Calu3 (cell line): ENCODE data around the gene ZFAND6. TPM values are rescaled to one million over a fixed set of nuclear protein-coding genes. Genes with fewer than 3 reads are reported as not detected.
"Not testable (repeated sequence)": the region's sequence is repeated elsewhere in the genome, so short reads cannot be mapped to it uniquely, and the experiment has no call there.

Experiments
- BruUV-seq: library from RNA; stranded (reverse); fragments of 400-500 nt; replicated peaks from 2 replicates; lab custom pipeline; 2021; lab: Mats Ljungman, UMichigan
- CTCF ChIA-PET: fragments of 300-600 bp; sonication (Branson Sonifier 250); formaldehyde crosslinking; loops from one replicate; lab custom pipeline; 2022; ENCODE audit warnings: antibody characterized with exemption; lab: Charles Lee
- DNase-seq: peaks from one replicate; pipeline ENCODE4 v3.0.0; 2022
- H3K27ac Mint-ChIP-seq: one replicate; pipeline ENCODE4 v1.8.0; 2022; ENCODE audit warnings: mixed read lengths; ENCODE audit not compliant: unreplicated experiment
- H3K27me3 Mint-ChIP-seq: one replicate; pipeline ENCODE4 v1.8.0; 2022; ENCODE audit warnings: mixed read lengths; ENCODE audit not compliant: unreplicated experiment
- H3K36me3 Mint-ChIP-seq: one replicate; pipeline ENCODE4 v1.8.0; 2022; ENCODE audit warnings: mild to moderate bottlenecking, moderate library complexity, mixed read lengths; ENCODE audit not compliant: insufficient read depth, unreplicated experiment
- H3K4me1 Mint-ChIP-seq: one replicate; pipeline ENCODE4 v1.8.0; 2022; ENCODE audit warnings: mild to moderate bottlenecking, low read depth, mixed read lengths; ENCODE audit not compliant: unreplicated experiment
- H3K4me3 Mint-ChIP-seq: one replicate; pipeline ENCODE4 v1.8.0; 2022; ENCODE audit warnings: mild to moderate bottlenecking, low read depth, moderate library complexity, mixed read lengths; ENCODE audit not compliant: unreplicated experiment
- H3K9me3 Mint-ChIP-seq: one replicate; pipeline ENCODE4 v1.8.0; 2022; ENCODE audit warnings: low read depth, mixed read lengths; ENCODE audit not compliant: unreplicated experiment
- intact Hi-C: fragments of 100-400 bp; cut with micrococcal nuclease; formaldehyde crosslinking; loops from one replicate; pipeline ENCODE4 v1.10.0; 2022; ENCODE audit not compliant: unreplicated experiment
- total RNA-seq: library from RNA; stranded (reverse); gene quantifications from 2 replicates; pipeline ENCODE4 v1.2.3, GENCODE V29; 2022
- TF ChIP-seq, protein P1 (sequence below): fragments of 200-600 bp; IDR thresholded peaks from one replicate; pipeline ENCODE4 v1.8.0; 2022; ENCODE audit warnings: antibody characterized with exemption; ENCODE audit not compliant: unreplicated experiment

Gene ZFAND6
- total RNA-seq, 1 experiment from 2014 or later: 87.5 TPM

GRCh38 chr15:80041494-80042253 is 17.8 kb upstream of the ZFAND6 start:
- no peak for DNase-seq
- H3K27ac Mint-ChIP-seq: no peak overlapping the region
- TF ChIP-seq, protein P1, sequence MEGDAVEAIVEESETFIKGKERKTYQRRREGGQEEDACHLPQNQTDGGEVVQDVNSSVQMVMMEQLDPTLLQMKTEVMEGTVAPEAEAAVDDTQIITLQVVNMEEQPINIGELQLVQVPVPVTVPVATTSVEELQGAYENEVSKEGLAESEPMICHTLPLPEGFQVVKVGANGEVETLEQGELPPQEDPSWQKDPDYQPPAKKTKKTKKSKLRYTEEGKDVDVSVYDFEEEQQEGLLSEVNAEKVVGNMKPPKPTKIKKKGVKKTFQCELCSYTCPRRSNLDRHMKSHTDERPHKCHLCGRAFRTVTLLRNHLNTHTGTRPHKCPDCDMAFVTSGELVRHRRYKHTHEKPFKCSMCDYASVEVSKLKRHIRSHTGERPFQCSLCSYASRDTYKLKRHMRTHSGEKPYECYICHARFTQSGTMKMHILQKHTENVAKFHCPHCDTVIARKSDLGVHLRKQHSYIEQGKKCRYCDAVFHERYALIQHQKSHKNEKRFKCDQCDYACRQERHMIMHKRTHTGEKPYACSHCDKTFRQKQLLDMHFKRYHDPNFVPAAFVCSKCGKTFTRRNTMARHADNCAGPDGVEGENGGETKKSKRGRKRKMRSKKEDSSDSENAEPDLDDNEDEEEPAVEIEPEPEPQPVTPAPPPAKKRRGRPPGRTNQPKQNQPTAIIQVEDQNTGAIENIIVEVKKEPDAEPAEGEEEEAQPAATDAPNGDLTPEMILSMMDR: no peak
- BruUV-seq: no TSS peak
- intact Hi-C loops: no loop called here
- H3K36me3 Mint-ChIP-seq: no peaks in the 10 kb centered on the region
- H3K4me1 Mint-ChIP-seq: no peaks in the 10 kb centered on the region
- CTCF ChIA-PET: no interaction called here
- H3K27me3 Mint-ChIP-seq: no peaks in the 10 kb centered on the region
- no peak overlapping the region for H3K4me3 Mint-ChIP-seq
- peaks cover 3% of the 10 kb centered on the region for H3K9me3 Mint-ChIP-seq

DNA sequence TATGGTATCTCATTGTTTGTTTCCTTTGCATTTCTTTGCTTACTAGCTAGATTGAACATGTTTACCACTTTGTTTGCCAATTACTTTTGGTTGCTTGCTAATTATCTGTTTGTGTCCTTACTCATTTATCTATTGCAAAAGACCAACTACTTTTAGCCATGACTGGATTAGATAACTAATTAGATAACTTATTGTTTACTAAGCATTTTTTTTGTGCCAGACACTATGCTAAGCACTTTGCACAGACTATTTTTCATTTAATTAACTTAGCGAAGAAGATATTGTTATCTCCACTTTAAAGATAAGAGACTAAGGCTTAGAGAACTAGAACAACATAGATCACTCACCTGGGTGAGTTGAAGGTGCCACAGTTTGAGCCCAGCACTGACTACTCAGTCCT is 16.9 kb upstream of the ZFAND6 start:
- intact Hi-C loops: no loop called here
- no peak overlapping the region for H3K4me3 Mint-ChIP-seq
- H3K27ac Mint-ChIP-seq: no peak overlapping the region
- H3K4me1 Mint-ChIP-seq: no peaks in the 10 kb centered on the region
- no peaks in the 10 kb centered on the region for H3K36me3 Mint-ChIP-seq
- peaks cover 3% of the 10 kb centered on the region for H3K9me3 Mint-ChIP-seq
- H3K27me3 Mint-ChIP-seq: peaks cover 6% of the 10 kb centered on the region
- TF ChIP-seq, protein P1: no peak
- DNase-seq: no peak
- BruUV-seq: no TSS peak
- CTCF ChIA-PET: no interaction called here

DNA sequence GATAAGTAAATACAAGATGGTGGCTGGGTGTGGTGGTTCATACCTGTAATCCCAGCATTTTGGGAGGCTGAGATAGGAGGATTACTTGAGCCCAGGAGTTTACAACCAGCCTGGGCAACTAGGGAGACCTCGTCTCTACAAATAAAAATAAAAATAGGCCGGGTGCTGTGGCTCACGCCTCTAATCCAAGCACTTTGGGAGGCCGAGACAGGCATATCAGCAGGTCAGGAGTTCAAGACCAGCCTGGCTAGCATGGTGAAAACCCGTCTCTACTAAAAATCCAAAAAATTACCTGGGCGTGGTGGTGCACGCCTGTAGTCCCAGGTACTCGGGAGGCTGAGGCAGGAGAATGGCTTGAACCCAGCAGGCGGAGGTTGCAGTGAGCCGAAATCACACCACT is 14.3 kb upstream of the ZFAND6 start:
- H3K4me3 Mint-ChIP-seq, BruUV-seq, H3K9me3 Mint-ChIP-seq, CTCF ChIA-PET, H3K4me1 Mint-ChIP-seq, H3K36me3 Mint-ChIP-seq, intact Hi-C loops, DNase-seq, H3K27ac Mint-ChIP-seq: not testable (repeated sequence)
- H3K27me3 Mint-ChIP-seq: peaks cover 12% of the 10 kb centered on the region

DNA sequence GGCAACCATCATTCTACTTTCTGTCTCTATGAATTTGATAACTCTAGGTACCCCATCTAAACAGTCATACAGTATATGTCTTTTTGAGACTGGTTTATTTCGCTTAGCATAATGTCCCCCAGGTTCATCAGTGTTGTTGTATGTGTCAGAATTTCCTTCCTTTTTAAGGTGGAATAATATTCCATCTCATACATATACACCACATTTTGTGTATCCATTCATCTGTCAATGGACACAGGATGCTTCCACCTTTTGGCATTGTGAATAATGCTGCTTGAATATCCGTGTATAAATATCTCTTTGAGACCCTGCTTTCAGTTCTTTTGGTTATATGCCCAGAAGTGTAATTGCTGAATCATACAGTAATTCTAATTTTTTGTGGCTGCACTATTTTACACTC is 10.4 kb upstream of the ZFAND6 start:
- TF ChIP-seq, protein P1: no peak
- no peak for DNase-seq
- intact Hi-C loops: no loop called here
- H3K27me3 Mint-ChIP-seq: peaks cover 12% of the 10 kb centered on the region
- no TSS peak for BruUV-seq
- no peaks in the 10 kb centered on the region for H3K4me1 Mint-ChIP-seq
- H3K36me3 Mint-ChIP-seq: no peaks in the 10 kb centered on the region
- CTCF ChIA-PET: no interaction called here
- no peak overlapping the region for H3K27ac Mint-ChIP-seq
- H3K4me3 Mint-ChIP-seq: no peak overlapping the region
- H3K9me3 Mint-ChIP-seq: no peaks in the 10 kb centered on the region
